Liver (tissue), 9 donors: ENCODE data around the gene NINJ2. TPM values are rescaled to one million over a fixed set of nuclear protein-coding genes. Genes with fewer than 3 reads are reported as not detected.

ENCODE experiments used
- DNase-seq: peaks from one replicate; pipeline ENCODE4 v3.0.0-alpha.2; 2017; ENCODE audit warnings: low spot score
- H3K27ac ChIP-seq, 2 donors: one replicate each; pipeline ENCODE4 v1.7.0; 2013; ENCODE audit warnings: inconsistent platforms in 2 of 2, low read length in 2 of 2, control low read depth in 1 of 2, low read depth in 1 of 2, mild to moderate bottlenecking in 1 of 2
- H3K27me3 ChIP-seq, 4 donors: one replicate each; pipeline versions ENCODE4 v1.6.1 to v1.7.0; 2013; ENCODE audit warnings: low read length in 3 of 4, inconsistent platforms in 1 of 4, mild to moderate bottlenecking in 1 of 4, moderate library complexity in 1 of 4; ENCODE audit not compliant: control insufficient read depth in 4 of 4, insufficient read depth in 4 of 4
- H3K36me3 ChIP-seq, 4 donors: one replicate each; pipeline versions ENCODE4 v1.6.1 to v1.7.0; 2013; ENCODE audit warnings: low read length in 3 of 4, mild to moderate bottlenecking in 3 of 4, low read depth in 1 of 4, moderate library complexity in 1 of 4; ENCODE audit not compliant: control insufficient read depth in 4 of 4, insufficient read depth in 3 of 4
- H3K4me1 ChIP-seq, 4 donors: one replicate each; pipeline versions ENCODE4 v1.6.1 to v1.7.0; 2013; ENCODE audit warnings: low read length in 3 of 4, mild to moderate bottlenecking in 3 of 4, moderate library complexity in 1 of 4; ENCODE audit not compliant: control insufficient read depth in 4 of 4, insufficient read depth in 4 of 4
- H3K4me3 ChIP-seq, 3 donors: one replicate each; pipeline versions ENCODE4 v1.6.1 to v1.7.0; 2013; ENCODE audit warnings: low read length in 3 of 3, control low read depth in 1 of 3, low read depth in 1 of 3, mild to moderate bottlenecking in 1 of 3
- H3K9ac ChIP-seq, 2 donors: one replicate each; pipeline ENCODE4 v1.7.0; 2013; ENCODE audit warnings: low read length in 2 of 2, mild to moderate bottlenecking in 2 of 2, moderate library complexity in 2 of 2, control low read depth in 1 of 2, low read depth in 1 of 2
- H3K9me3 ChIP-seq, 4 donors: one replicate each; pipeline versions ENCODE4 v1.6.1 to v1.7.0; 2013; ENCODE audit warnings: low read length in 3 of 4; ENCODE audit not compliant: control insufficient read depth in 4 of 4
- ATF3 ChIP-seq: IDR thresholded peaks from 2 replicates; pipeline ENCODE4 v1.6.1; 2016; ENCODE audit warnings: antibody characterized with exemption
- CTCF ChIP-seq: fragments of 150-350 bp; IDR thresholded peaks from 2 replicates; pipeline ENCODE4 v1.5.1; 2017; ENCODE audit warnings: improper control_type of control experiment, low read depth, low read length; ENCODE audit not compliant: missing input control
- EGR1 ChIP-seq, 2 donors: IDR thresholded peaks; 2 replicates each; pipeline ENCODE4 v1.6.1; 2016 to 2018; ENCODE audit warnings: antibody characterized with exemption in 2 of 2, low read depth in 2 of 2
- FOXA1 ChIP-seq: IDR thresholded peaks from 2 replicates; pipeline ENCODE4 v1.6.1; 2016; ENCODE audit warnings: antibody characterized with exemption
- FOXA2 ChIP-seq: IDR thresholded peaks from 2 replicates; pipeline ENCODE4 v1.6.1; 2016; ENCODE audit warnings: antibody characterized with exemption
- HNF4A ChIP-seq, 2 donors: conservative IDR thresholded peaks; 2 replicates each; pipeline ENCODE4 v1.6.1; 2016; ENCODE audit warnings: antibody characterized with exemption in 2 of 2, mild to moderate bottlenecking in 2 of 2
- HNF4G ChIP-seq: IDR thresholded peaks from 2 replicates; pipeline ENCODE4 v1.6.1; 2016; ENCODE audit warnings: antibody characterized with exemption
- MAX ChIP-seq: IDR thresholded peaks from 2 replicates; pipeline ENCODE4 v1.6.1; 2016; ENCODE audit warnings: antibody characterized with exemption
- NR2F2 ChIP-seq: IDR thresholded peaks from 2 replicates; pipeline ENCODE4 v1.6.1; 2016; ENCODE audit warnings: antibody characterized with exemption
- RAD21 ChIP-seq, 2 donors: IDR thresholded peaks; 2 replicates each; pipeline ENCODE4 v1.6.1; 2016; ENCODE audit warnings: antibody characterized with exemption in 2 of 2, mild to moderate bottlenecking in 2 of 2
- REST ChIP-seq: IDR thresholded peaks from 2 replicates; pipeline ENCODE4 v1.6.1; 2016; ENCODE audit warnings: antibody characterized with exemption, mild to moderate bottlenecking
- RXRA ChIP-seq, 2 donors: IDR thresholded peaks; 2 replicates each; pipeline ENCODE4 v1.6.1; 2017 to 2018; ENCODE audit warnings: antibody characterized with exemption in 2 of 2, mild to moderate bottlenecking in 1 of 2
- SP1 ChIP-seq: IDR thresholded peaks from 2 replicates; pipeline ENCODE4 v1.6.1; 2018; ENCODE audit warnings: antibody characterized with exemption, mild to moderate bottlenecking
- YY1 ChIP-seq: IDR thresholded peaks from 2 replicates; pipeline ENCODE4 v1.6.1; 2016; ENCODE audit warnings: antibody characterized with exemption, mild to moderate bottlenecking
- ZBTB33 ChIP-seq: IDR thresholded peaks from 2 replicates; pipeline ENCODE4 v1.6.1; 2016; ENCODE audit warnings: antibody characterized with exemption
- WGBS: extraction: QIAGEN DNeasy Blood & Tissue Kit; methylation state at CpG from one replicate; pipeline ENCODE4 v1.1.7; 2013; 5-methylcytosine and 5-hydroxymethylcytosine counted together
- polyA plus RNA-seq, 2 donors: library from polyadenylated mRNA; stranded (reverse) in 1 of 2; unstranded in 1 of 2; fragments of 200-250 nt in 1 of 2; fragments of >200 nt in 1 of 2; fragmentation: Nextera tagmentation in 1 of 2; extraction: Ambion mirVana in 1 of 2; gene quantifications; one replicate each; pipeline versions ENCODE4 v1.2.1 to v1.2.3, GENCODE V29; 2013 to 2015
- total RNA-seq, 2 donors: library from RNA; depleted of rRNA; stranded (reverse); fragments of >200 nt; gene quantifications; one replicate each; pipeline ENCODE4 v1.2.3, GENCODE V29; 2014
- donor health status: healthy.
- donor health status: healthy.
- donor health status: healthy.
- donor health status: healthy.
- donor health status: healthy.

NINJ2 gene
- total and polyA plus RNA-seq, 4 donors = 6.7 to 16.5 (median 15.4) TPM

- no peak for TF ChIP-seq ZBTB33
- TF ChIP-seq EGR1 (IDR thresholded peaks at IDR 0.05; ENCODE audit: low read depth in 2 of 2) = no peak
- no peak for TF ChIP-seq RXRA (IDR thresholded peaks at IDR 0.05)
- no peak for TF ChIP-seq FOXA2
- TF ChIP-seq HNF4A (conservative IDR thresholded peaks at IDR 0.05) = no peak
- TF ChIP-seq ATF3 = no peak
- TF ChIP-seq SP1 = no peak
- no peak for TF ChIP-seq RAD21 (IDR thresholded peaks at IDR 0.05)
Observed at GRCh38 chr12:673849-674248, 10.6 kb upstream of the NINJ2 start (continued).

GRCh38 chr12:669576-669945, 6.3 kb upstream of the NINJ2 start:
- Histone ChIP-seq H3K27ac (no peak overlapping the region), H3K4me3 (no peak overlapping the region), H3K9ac (no peak overlapping the region), H3K27me3 (no peaks in the 10 kb centered on the region), H3K4me1 (peaks cover 9 to 23% (median 13%) of the 10 kb centered on the region in 4 donors), H3K36me3 (no peaks in the 10 kb centered on the region), H3K9me3 (no peaks in the 10 kb centered on the region)
- 95% methylated on average over 8 of the region's 8 CpGs for whole genome bisulfite sequencing
- no peak for DNase-seq
- no peak for TF ChIP-seq MAX
- no peak for TF ChIP-seq YY1
- TF ChIP-seq NR2F2 = no peak
- TF ChIP-seq REST = no peak
- no peak for TF ChIP-seq RAD21 (IDR thresholded peaks at IDR 0.05)
- no peak for TF ChIP-seq HNF4G
- no peak for TF ChIP-seq FOXA1
- no peak for TF ChIP-seq ATF3
- TF ChIP-seq CTCF = no peak
